ENCODE data around the gene TNS3. TPM values are rescaled to one million over a fixed set of nuclear protein-coding genes. Genes with fewer than 3 reads are reported as not detected.
A peak's percentile ranks its signal among the peaks of the same experiment; 100 is the strongest.

TNS3 gene
- polyA plus RNA-seq, 3 donors, result 5.2 to 30.3 (median 7.9) TPM

DNA sequence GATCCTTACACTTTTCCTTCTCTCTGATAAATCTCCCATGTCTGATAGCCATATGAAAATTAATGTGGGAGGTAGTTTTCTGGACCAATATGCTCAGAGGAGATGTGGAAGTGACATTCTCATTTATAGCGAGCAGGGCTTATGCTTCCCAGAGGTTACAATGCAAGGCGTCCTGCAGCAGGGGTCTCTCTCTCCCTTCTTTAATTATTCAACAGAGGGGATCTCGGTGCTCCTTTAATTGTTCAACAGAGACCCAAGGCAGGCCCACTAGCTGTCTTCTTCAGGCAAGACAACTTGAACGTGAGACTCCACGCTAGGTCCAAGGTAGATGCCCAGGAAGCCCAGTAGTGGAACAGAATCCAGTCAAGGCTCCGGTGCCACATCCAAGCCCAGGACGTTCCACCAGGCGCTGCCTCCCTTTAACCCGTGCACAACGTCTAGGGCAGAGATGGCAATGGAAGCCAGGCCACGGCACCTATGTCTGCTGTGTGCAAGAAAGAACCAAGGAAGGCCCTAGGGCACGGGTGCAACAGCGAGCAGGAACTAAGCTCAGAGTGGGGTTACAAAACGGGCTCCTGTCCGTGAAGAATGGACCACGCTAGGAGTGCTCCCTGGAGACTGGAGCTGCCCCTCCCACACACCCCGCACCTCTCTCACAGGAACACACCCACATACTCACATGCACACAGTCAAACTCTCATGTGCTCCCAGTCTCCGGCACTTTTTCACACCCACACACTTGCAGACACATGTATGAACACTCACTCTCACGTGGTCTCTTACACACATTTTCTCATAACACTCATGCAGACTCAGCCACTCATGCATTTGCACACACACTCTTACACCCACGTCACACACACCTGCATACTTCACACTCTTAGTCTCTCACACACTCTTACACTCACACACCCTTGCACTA lies 230.4 kb downstream of the TNS3 start:
- no peak overlapping the region for H3K4me3 Mint-ChIP-seq
- Histone ChIP-seq H3K27me3 (ENCODE audit: control insufficient read depth in 2 of 2, insufficient read depth in 2 of 2, low read length in 2 of 2) (no peaks in the 10 kb centered on the region), H3K79me2 (ENCODE audit: insufficient read depth, low read length) (peaks cover 24% of the 10 kb centered on the region), H3K4me3 (replicated peaks in 1 of 3; ENCODE audit: low read depth in 2 of 3, low read length in 3 of 3) (no peak overlapping the region), H3K4me1 (ENCODE audit: control insufficient read depth in 1 of 2, insufficient read depth in 2 of 2, low read length in 2 of 2) (no peaks in the 10 kb centered on the region), H3K9me3 (replicated peaks in 1 of 2; ENCODE audit: control insufficient read depth in 1 of 2, insufficient read depth in 1 of 2, low read length in 2 of 2) (no peaks in the 10 kb centered on the region), H3K36me3 (replicated peaks in 1 of 2; ENCODE audit: control insufficient read depth in 1 of 2, insufficient read depth in 2 of 2, low read length in 2 of 2) (peaks cover 25 to 99% of the 10 kb centered on the region in 2 donors), H4K20me1 (ENCODE audit: insufficient read depth, low read length) (peaks cover 97% of the 10 kb centered on the region), H3K9ac (ENCODE audit: insufficient read depth, low read length, poor library complexity, severe bottlenecking) (no peak overlapping the region), H3K4me2 (replicated peaks; ENCODE audit: extremely low read depth, low read length, poor library complexity, severe bottlenecking) (no peak overlapping the region), H3K27ac (ENCODE audit: low read depth in 1 of 2, low read length in 2 of 2) (no peak overlapping the region), H2AFZ (ENCODE audit: insufficient read depth, low read depth, low read length, poor library complexity, severe bottlenecking) (no peak overlapping the region)
- no peaks in the 10 kb centered on the region for H3K9me3 Mint-ChIP-seq
- H3K4me1 Mint-ChIP-seq, result no peaks in the 10 kb centered on the region
- TF ChIP-seq, protein P1, sequence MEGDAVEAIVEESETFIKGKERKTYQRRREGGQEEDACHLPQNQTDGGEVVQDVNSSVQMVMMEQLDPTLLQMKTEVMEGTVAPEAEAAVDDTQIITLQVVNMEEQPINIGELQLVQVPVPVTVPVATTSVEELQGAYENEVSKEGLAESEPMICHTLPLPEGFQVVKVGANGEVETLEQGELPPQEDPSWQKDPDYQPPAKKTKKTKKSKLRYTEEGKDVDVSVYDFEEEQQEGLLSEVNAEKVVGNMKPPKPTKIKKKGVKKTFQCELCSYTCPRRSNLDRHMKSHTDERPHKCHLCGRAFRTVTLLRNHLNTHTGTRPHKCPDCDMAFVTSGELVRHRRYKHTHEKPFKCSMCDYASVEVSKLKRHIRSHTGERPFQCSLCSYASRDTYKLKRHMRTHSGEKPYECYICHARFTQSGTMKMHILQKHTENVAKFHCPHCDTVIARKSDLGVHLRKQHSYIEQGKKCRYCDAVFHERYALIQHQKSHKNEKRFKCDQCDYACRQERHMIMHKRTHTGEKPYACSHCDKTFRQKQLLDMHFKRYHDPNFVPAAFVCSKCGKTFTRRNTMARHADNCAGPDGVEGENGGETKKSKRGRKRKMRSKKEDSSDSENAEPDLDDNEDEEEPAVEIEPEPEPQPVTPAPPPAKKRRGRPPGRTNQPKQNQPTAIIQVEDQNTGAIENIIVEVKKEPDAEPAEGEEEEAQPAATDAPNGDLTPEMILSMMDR (IDR thresholded peaks at IDR 0.05), result no peak
- no peak for DNase-seq
- peaks cover 42 to 61% of the 10 kb centered on the region in 2 donors for H3K36me3 Mint-ChIP-seq
- WGBS (ENCODE audit: insufficient coverage), result 92% methylated on average over 20 of the region's 20 CpGs
- peak overlapping the region in 1 of 7 donors; percentile 38 for H3K27ac Mint-ChIP-seq
- intact Hi-C loops (cut with micrococcal nuclease), result no loop called here
- no peaks in the 10 kb centered on the region for H3K27me3 Mint-ChIP-seq (ENCODE audit: low read depth in 3 of 3)

DNA sequence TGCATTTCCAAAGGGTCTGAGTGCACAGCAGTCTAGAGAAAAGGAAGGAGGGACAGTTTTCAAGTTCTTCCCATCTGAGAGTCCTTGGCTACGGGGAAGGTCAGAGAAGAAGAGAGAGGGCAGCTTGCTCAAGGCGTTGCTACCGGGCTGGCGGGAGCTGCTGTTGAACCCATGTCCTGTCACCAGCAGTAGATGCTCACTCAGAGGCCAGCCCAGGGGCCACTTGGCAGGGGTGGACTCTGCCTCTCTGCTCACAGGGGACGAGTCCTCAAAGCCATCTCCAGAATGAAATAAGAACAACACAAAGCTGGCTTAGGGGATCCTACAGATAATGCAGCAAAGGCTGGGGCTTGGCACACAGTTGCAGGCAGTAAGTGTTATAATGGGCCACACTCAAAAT lies 231.5 kb downstream of the TNS3 start:
- H3K9me3 Mint-ChIP-seq, result no peaks in the 10 kb centered on the region
- no peak overlapping the region for H2AFZ ChIP-seq (ENCODE audit: insufficient read depth, low read depth, low read length, poor library complexity, severe bottlenecking)
- DNase-seq, result no peak
- H3K9me3 ChIP-seq (replicated peaks in 1 of 2; ENCODE audit: control insufficient read depth in 1 of 2, insufficient read depth in 1 of 2, low read length in 2 of 2), result no peaks in the 10 kb centered on the region
- no peaks in the 10 kb centered on the region for H3K27me3 ChIP-seq (ENCODE audit: control insufficient read depth in 2 of 2, insufficient read depth in 2 of 2, low read length in 2 of 2)
- H3K4me2 ChIP-seq (replicated peaks; ENCODE audit: extremely low read depth, low read length, poor library complexity, severe bottlenecking), result no peak overlapping the region
- no peak overlapping the region for H3K4me3 ChIP-seq (replicated peaks in 1 of 3; ENCODE audit: low read depth in 2 of 3, low read length in 3 of 3)
- no peak overlapping the region for H3K4me3 Mint-ChIP-seq
- WGBS (ENCODE audit: insufficient coverage), result 76% methylated on average over 2 of the region's 5 CpGs
- H3K4me1 ChIP-seq (ENCODE audit: control insufficient read depth in 1 of 2, insufficient read depth in 2 of 2, low read length in 2 of 2), result no peaks in the 10 kb centered on the region
- no peaks in the 10 kb centered on the region for H3K4me1 Mint-ChIP-seq
- no peak overlapping the region for H3K27ac ChIP-seq (ENCODE audit: low read depth in 1 of 2, low read length in 2 of 2)
- H3K36me3 Mint-ChIP-seq, result peaks cover 40 to 61% of the 10 kb centered on the region in 2 donors
- H4K20me1 ChIP-seq (ENCODE audit: insufficient read depth, low read length), result peaks cover 97% of the 10 kb centered on the region
- H3K36me3 ChIP-seq (replicated peaks in 1 of 2; ENCODE audit: control insufficient read depth in 1 of 2, insufficient read depth in 2 of 2, low read length in 2 of 2), result peaks cover 36 to 99% of the 10 kb centered on the region in 2 donors
- no peaks in the 10 kb centered on the region for H3K27me3 Mint-ChIP-seq (ENCODE audit: low read depth in 3 of 3)
- no peak overlapping the region for H3K9ac ChIP-seq (ENCODE audit: insufficient read depth, low read length, poor library complexity, severe bottlenecking)
- peaks cover 13% of the 10 kb centered on the region for H3K79me2 ChIP-seq (ENCODE audit: insufficient read depth, low read length)
- intact Hi-C loops (cut with micrococcal nuclease), result no loop called here
- TF ChIP-seq, protein P1 (IDR thresholded peaks at IDR 0.05), result no peak
- H3K27ac Mint-ChIP-seq, result peak overlapping the region in 1 of 7 donors; percentile 75

Measured in CD14-positive monocyte (primary cell).